ENCODE results near the gene KCTD2.

KCTD2 gene

DNA sequence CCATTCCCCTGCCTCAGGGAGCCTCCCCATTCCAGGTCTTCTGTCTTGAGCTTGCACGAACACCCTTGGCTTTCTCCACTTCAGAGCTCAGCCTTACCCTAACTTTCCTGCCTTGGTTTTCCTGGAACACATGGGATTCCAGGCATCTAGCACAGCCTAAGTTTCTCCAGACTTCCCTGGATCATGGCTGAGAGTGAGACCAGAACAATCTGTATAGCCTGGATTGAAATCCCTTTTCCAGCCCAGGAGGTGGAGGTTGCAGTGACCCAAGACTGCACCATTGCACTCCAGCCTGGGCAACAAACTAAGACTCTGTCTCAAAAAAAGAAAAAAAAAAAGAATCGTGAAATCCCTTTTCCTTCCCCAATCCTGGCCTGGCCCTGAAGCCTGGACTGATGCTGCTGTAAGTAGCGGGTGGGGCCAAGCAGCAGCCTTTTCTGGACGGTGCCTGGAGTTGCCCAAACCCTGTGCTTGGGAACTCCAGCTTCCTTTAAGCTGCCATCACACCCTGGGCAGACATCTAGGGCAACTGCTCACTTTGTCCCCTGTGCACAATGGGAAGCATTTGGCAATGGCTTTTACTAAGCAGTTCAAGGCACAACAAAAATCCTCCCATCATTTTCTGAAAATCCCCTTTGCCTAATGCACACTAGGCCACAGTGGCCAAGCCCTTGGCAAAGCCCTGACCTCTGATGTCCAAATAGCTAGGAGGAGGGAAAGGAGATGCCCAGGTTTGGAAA lies 28.7 kb downstream of the KCTD2 start:
- Histone ChIP-seq H3K27me3 (ENCODE audit: control insufficient read depth, insufficient read depth, low read length) (no peaks in the 10 kb centered on the region), H3K36me3 (ENCODE audit: control insufficient read depth, insufficient read depth, low read length) (no peaks in the 10 kb centered on the region), H3K9me3 (ENCODE audit: control insufficient read depth, low read length) (no peaks in the 10 kb centered on the region), H3K4me2 (ENCODE audit: low read length) (no peak overlapping the region), H3K4me1 (peaks cover 3% of the 10 kb centered on the region), H3K79me2 (no peaks in the 10 kb centered on the region), H3K27ac (no peak overlapping the region), H3K4me3 (ENCODE audit: low read depth, low read length) (no peak overlapping the region), H2AFZ (no peak overlapping the region), H3K9ac (no peak overlapping the region)
- TF ChIP-seq, protein P1, sequence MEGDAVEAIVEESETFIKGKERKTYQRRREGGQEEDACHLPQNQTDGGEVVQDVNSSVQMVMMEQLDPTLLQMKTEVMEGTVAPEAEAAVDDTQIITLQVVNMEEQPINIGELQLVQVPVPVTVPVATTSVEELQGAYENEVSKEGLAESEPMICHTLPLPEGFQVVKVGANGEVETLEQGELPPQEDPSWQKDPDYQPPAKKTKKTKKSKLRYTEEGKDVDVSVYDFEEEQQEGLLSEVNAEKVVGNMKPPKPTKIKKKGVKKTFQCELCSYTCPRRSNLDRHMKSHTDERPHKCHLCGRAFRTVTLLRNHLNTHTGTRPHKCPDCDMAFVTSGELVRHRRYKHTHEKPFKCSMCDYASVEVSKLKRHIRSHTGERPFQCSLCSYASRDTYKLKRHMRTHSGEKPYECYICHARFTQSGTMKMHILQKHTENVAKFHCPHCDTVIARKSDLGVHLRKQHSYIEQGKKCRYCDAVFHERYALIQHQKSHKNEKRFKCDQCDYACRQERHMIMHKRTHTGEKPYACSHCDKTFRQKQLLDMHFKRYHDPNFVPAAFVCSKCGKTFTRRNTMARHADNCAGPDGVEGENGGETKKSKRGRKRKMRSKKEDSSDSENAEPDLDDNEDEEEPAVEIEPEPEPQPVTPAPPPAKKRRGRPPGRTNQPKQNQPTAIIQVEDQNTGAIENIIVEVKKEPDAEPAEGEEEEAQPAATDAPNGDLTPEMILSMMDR (IDR thresholded peaks at IDR 0.05), result no peak

GRCh38 chr17:75077072-75077495 lies 30.1 kb downstream of the KCTD2 start:
- H3K4me1 ChIP-seq, result peaks cover 3% of the 10 kb centered on the region

DNA sequence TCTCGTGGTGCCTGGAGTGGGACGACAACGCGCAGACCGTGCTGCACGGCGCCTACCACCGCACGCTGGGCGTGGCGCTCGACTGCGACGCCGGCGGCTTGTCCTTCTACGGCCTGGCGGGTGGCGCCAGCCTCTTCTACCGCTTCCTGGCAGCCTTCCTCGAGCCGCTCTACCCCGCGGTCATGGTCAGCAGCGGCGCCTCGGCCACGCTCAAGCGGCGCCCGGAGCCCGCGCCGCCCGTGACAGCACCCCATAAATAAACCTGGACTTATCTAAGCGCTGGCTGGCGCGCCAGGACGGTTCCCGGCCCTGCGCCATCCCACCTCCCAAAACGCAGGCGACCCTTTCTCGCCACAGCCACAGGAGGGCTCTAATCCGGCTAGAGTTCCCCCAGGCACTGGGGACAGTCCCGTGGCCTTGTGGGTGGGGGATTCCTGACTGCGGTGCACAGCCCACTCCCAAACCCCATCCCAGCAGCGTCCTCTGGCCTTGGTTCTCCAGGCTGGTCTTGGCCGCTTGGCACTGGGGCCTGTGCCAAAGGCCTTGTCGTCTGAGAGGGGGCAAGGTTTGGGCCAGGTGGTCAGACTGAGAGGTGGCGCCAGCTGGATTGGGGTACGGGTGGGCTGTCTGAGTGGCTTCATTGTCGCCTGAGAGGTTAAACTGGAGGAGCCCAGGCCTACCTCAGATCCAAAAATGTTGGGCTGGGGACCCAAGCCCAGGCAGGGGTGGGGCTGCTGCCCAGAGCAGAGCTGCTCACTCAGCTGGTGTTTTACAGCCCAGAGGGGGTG lies 30.7 kb downstream of the KCTD2 start:
- Histone ChIP-seq H3K27ac (peak overlapping the region; percentile 42), H3K4me2 (ENCODE audit: low read length) (peak overlapping the region; percentile 53), H3K4me1 (peaks cover 3% of the 10 kb centered on the region), H3K9me3 (ENCODE audit: control insufficient read depth, low read length) (no peaks in the 10 kb centered on the region), H3K36me3 (ENCODE audit: control insufficient read depth, insufficient read depth, low read length) (no peaks in the 10 kb centered on the region), H3K27me3 (ENCODE audit: control insufficient read depth, insufficient read depth, low read length) (no peaks in the 10 kb centered on the region), H2AFZ (peak overlapping the region; percentile 89), H3K79me2 (no peaks in the 10 kb centered on the region), H3K4me3 (ENCODE audit: low read depth, low read length) (peak overlapping the region; percentile 8), H3K9ac (no peak overlapping the region)
- TF ChIP-seq, protein P1 (IDR thresholded peaks at IDR 0.05), result no peak

More at GRCh38 chr17:75077072-75077495, 30.1 kb downstream of the KCTD2 start:
- Histone ChIP-seq H3K36me3 (ENCODE audit: control insufficient read depth, insufficient read depth, low read length) (no peaks in the 10 kb centered on the region), H3K4me2 (ENCODE audit: low read length) (peak overlapping the region; percentile 53), H2AFZ (peak overlapping the region; percentile 89), H3K4me3 (ENCODE audit: low read depth, low read length) (peak overlapping the region; percentile 11), H3K79me2 (no peaks in the 10 kb centered on the region), H3K27ac (no peak overlapping the region), H3K9me3 (ENCODE audit: control insufficient read depth, low read length) (no peaks in the 10 kb centered on the region), H3K27me3 (ENCODE audit: control insufficient read depth, insufficient read depth, low read length) (no peaks in the 10 kb centered on the region), H3K9ac (no peak overlapping the region)
- TF ChIP-seq, protein P1 (IDR thresholded peaks at IDR 0.05), result no peak

DNA sequence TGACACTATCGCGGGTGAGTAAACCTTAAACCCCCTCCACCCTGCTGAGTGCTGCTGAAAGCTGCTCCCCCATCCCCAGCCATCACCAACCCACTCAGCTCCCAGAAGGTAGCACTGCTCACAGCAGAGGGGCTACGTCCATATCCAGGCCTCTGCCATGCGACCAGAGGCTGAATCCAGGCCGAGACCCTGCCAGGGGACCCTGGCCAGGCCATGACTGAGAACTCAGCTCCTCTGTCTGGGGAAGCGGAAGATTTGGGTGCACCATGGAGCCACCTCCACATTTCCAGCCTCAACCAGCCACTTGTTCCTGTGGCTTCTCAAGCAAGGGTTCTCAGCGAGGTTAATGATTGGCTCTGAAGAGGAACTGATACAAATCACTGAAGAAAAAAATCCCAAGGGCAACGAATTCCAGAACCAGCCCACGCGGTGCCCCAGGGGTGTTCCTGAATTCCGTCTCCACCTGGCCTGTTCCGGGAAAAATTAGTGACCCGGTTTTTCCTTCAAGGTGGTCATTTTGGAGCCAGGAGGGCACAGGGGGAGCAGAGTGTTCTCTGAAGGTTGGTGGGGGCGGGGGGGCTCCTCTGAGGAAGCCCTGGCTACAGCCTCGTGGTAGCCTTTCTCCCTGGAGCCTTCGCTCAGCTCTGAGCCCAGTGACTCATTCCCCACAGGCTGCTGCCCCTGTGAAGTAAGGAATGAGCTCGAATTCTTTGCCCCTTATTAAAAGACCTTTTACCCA lies 31.4 kb downstream of the KCTD2 start:
- Histone ChIP-seq H3K27ac (no peak overlapping the region), H3K4me3 (ENCODE audit: low read depth, low read length) (no peak overlapping the region)

More for the DNA sequence above, 31.4 kb downstream of the KCTD2 start:
- H3K9ac ChIP-seq, result no peak overlapping the region
- H3K79me2 ChIP-seq, result no peaks in the 10 kb centered on the region
- H3K36me3 ChIP-seq (ENCODE audit: control insufficient read depth, insufficient read depth, low read length), result no peaks in the 10 kb centered on the region
- H2AFZ ChIP-seq, result peak overlapping the region; percentile 89
- H3K27me3 ChIP-seq (ENCODE audit: control insufficient read depth, insufficient read depth, low read length), result no peaks in the 10 kb centered on the region
- H3K9me3 ChIP-seq (ENCODE audit: control insufficient read depth, low read length), result no peaks in the 10 kb centered on the region
- TF ChIP-seq, protein P1 (IDR thresholded peaks at IDR 0.05), result no peak
- peaks cover 3% of the 10 kb centered on the region for H3K4me1 ChIP-seq
- H3K4me2 ChIP-seq (ENCODE audit: low read length), result no peak overlapping the region
